ENCODE results near the gene SLX1A. TPM values are rescaled to one million over a fixed set of nuclear protein-coding genes. Genes with fewer than 3 reads are reported as not detected.

The SLX1A gene
- total and polyA plus RNA-seq, 2 experiments from 2014 or later: 29.5 to 97.5 TPM

GRCh38 chr16:30151091-30151490 lies 42.6 kb upstream of the SLX1A start:
- Mint-ChIP-seq H3K9me3 (peaks cover 17% of the 10 kb centered on the region; the same call in 2 of the 3 replicates), H3K27me3 (ENCODE audit: insufficient read depth, low read depth, poor library complexity) (peaks cover 11% of the 10 kb centered on the region), H3K4me3 (no peak overlapping the region), H3K4me1 (no peaks in the 10 kb centered on the region), H3K27ac (no peak overlapping the region), H3K36me3 (ENCODE audit: low read depth) (no peaks in the 10 kb centered on the region)
- Histone ChIP-seq H3K27me3 (ENCODE audit: insufficient read depth) (no peaks in the 10 kb centered on the region), H3F3A (replicated peaks; ENCODE audit: low read depth) (no peaks in the 10 kb centered on the region), H3K79me2 (replicated peaks; ENCODE audit: insufficient read depth) (no peaks in the 10 kb centered on the region), H4K20me1 (replicated peaks; ENCODE audit: insufficient read depth) (no peaks in the 10 kb centered on the region), H2AFZ (no peak overlapping the region), H3K4me2 (no peak overlapping the region), H3K27ac (ENCODE audit: low read depth) (no peak overlapping the region), H3K9me2 (ENCODE audit: insufficient read depth) (0 out of 2 replicates have a peak, but pooled peaks cover 5% of the 10 kb centered on the region), H3K4me3 (no peak overlapping the region), H3K4me1 (ENCODE audit: insufficient read depth) (no peaks in the 10 kb centered on the region), H3K36me3 (ENCODE audit: insufficient read depth) (no peaks in the 10 kb centered on the region)
- DNase-seq (ENCODE audit: low spot score) (no peak), ATAC-seq (no peak)
- no peak for TF ChIP-seq ZNF114 (CRISPR knock-in tag; IDR thresholded peaks at IDR 0.05)
- TF ChIP-seq, protein P1, sequence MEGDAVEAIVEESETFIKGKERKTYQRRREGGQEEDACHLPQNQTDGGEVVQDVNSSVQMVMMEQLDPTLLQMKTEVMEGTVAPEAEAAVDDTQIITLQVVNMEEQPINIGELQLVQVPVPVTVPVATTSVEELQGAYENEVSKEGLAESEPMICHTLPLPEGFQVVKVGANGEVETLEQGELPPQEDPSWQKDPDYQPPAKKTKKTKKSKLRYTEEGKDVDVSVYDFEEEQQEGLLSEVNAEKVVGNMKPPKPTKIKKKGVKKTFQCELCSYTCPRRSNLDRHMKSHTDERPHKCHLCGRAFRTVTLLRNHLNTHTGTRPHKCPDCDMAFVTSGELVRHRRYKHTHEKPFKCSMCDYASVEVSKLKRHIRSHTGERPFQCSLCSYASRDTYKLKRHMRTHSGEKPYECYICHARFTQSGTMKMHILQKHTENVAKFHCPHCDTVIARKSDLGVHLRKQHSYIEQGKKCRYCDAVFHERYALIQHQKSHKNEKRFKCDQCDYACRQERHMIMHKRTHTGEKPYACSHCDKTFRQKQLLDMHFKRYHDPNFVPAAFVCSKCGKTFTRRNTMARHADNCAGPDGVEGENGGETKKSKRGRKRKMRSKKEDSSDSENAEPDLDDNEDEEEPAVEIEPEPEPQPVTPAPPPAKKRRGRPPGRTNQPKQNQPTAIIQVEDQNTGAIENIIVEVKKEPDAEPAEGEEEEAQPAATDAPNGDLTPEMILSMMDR (conservative IDR thresholded peaks at IDR 0.05; ENCODE audit: low read depth in 2 of 2): no peak

DNA sequence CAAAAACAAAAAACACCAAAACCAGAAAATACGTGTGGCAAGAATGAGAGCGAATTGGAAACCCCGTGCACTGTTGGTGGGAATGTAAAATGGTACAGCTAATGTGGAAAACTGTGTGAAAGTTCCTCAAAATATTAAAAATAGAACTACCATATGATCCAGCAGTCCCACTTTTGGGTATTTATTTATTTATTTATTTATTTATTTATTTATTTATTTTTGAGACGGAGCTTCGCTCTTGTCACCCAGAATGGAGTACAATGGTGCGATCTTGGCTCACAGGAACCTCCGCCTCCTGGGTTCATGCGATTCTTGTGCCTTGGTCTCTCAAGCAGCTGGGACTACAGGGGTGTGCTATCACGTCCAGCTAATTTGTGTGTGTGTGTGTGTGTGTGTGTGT lies 41.2 kb upstream of the SLX1A start:
- no peaks in the 10 kb centered on the region for H3K4me1 Mint-ChIP-seq
- TF ChIP-seq ZNF331 (CRISPR knock-in tag; IDR thresholded peaks at IDR 0.05; ENCODE audit: low read depth) (no peak), CREB1 (CRISPR knock-in tag; IDR thresholded peaks at IDR 0.05; ENCODE audit: low read depth) (no peak), NANOG (IDR thresholded peaks at IDR 0.05; ENCODE audit: borderline replicate concordance) (no peak), ETS1 (IDR thresholded peaks at IDR 0.05) (no peak), EZH2phosphoT487 (IDR thresholded peaks at IDR 0.05; ENCODE audit: unreplicated experiment) (no peak), EZH2 (IDR thresholded peaks at IDR 0.05; ENCODE audit: low read depth, unreplicated experiment) (no peak), STAT1 (IDR thresholded peaks at IDR 0.05; ENCODE audit: unreplicated experiment) (no peak), JUNB (IDR thresholded peaks at IDR 0.05; ENCODE audit: unreplicated experiment) (no peak)
- TF ChIP-seq, protein P1 (conservative IDR thresholded peaks at IDR 0.05; ENCODE audit: low read depth in 2 of 2): no peak
- TF ChIP-seq, protein P2, sequence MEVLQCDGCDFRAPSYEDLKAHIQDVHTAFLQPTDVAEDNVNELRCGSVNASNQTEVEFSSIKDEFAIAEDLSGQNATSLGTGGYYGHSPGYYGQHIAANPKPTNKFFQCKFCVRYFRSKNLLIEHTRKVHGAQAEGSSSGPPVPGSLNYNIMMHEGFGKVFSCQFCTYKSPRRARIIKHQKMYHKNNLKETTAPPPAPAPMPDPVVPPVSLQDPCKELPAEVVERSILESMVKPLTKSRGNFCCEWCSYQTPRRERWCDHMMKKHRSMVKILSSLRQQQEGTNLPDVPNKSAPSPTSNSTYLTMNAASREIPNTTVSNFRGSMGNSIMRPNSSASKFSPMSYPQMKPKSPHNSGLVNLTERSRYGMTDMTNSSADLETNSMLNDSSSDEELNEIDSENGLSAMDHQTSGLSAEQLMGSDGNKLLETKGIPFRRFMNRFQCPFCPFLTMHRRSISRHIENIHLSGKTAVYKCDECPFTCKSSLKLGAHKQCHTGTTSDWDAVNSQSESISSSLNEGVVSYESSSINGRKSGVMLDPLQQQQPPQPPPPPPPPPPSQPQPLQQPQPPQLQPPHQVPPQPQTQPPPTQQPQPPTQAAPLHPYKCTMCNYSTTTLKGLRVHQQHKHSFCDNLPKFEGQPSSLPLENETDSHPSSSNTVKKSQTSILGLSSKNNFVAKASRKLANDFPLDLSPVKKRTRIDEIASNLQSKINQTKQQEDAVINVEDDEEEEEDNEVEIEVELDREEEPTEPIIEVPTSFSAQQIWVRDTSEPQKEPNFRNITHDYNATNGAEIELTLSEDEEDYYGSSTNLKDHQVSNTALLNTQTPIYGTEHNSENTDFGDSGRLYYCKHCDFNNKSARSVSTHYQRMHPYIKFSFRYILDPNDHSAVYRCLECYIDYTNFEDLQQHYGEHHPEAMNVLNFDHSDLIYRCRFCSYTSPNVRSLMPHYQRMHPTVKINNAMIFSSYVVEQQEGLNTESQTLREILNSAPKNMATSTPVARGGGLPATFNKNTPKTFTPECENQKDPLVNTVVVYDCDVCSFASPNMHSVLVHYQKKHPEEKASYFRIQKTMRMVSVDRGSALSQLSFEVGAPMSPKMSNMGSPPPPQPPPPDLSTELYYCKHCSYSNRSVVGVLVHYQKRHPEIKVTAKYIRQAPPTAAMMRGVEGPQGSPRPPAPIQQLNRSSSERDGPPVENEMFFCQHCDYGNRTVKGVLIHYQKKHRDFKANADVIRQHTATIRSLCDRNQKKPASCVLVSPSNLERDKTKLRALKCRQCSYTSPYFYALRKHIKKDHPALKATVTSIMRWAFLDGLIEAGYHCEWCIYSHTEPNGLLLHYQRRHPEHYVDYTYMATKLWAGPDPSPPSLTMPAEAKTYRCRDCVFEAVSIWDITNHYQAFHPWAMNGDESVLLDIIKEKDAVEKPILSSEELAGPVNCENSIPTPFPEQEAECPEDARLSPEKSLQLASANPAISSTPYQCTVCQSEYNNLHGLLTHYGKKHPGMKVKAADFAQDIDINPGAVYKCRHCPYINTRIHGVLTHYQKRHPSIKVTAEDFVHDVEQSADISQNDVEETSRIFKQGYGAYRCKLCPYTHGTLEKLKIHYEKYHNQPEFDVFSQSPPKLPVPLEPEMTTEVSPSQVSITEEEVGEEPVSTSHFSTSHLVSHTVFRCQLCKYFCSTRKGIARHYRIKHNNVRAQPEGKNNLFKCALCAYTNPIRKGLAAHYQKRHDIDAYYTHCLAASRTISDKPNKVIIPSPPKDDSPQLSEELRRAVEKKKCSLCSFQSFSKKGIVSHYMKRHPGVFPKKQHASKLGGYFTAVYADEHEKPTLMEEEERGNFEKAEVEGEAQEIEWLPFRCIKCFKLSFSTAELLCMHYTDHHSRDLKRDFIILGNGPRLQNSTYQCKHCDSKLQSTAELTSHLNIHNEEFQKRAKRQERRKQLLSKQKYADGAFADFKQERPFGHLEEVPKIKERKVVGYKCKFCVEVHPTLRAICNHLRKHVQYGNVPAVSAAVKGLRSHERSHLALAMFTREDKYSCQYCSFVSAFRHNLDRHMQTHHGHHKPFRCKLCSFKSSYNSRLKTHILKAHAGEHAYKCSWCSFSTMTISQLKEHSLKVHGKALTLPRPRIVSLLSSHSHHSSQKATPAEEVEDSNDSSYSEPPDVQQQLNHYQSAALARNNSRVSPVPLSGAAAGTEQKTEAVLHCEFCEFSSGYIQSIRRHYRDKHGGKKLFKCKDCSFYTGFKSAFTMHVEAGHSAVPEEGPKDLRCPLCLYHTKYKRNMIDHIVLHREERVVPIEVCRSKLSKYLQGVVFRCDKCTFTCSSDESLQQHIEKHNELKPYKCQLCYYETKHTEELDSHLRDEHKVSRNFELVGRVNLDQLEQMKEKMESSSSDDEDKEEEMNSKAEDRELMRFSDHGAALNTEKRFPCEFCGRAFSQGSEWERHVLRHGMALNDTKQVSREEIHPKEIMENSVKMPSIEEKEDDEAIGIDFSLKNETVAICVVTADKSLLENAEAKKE (CRISPR knock-in tag; IDR thresholded peaks at IDR 0.05): no peak

More for the DNA sequence above, 41.2 kb upstream of the SLX1A start:
- Histone ChIP-seq H3K4me2 (no peak overlapping the region), H3K27ac (ENCODE audit: low read depth) (no peak overlapping the region), H4K20me1 (replicated peaks; ENCODE audit: insufficient read depth) (no peaks in the 10 kb centered on the region), H3K9me2 (ENCODE audit: insufficient read depth) (0 out of 2 replicates have a peak, but pooled peaks cover 10% of the 10 kb centered on the region), H3K79me2 (replicated peaks; ENCODE audit: insufficient read depth) (no peaks in the 10 kb centered on the region), H3K27me3 (ENCODE audit: insufficient read depth) (no peaks in the 10 kb centered on the region), H2AFZ (no peak overlapping the region), H3K36me3 (ENCODE audit: insufficient read depth) (no peaks in the 10 kb centered on the region), H3K4me1 (ENCODE audit: insufficient read depth) (no peaks in the 10 kb centered on the region), H3K4me3 (no peak overlapping the region), H3F3A (replicated peaks; ENCODE audit: low read depth) (no peaks in the 10 kb centered on the region)
- no peak for DNase-seq (ENCODE audit: low spot score)
- H3K27ac Mint-ChIP-seq: no peak overlapping the region
- peaks cover 17% of the 10 kb centered on the region; the same call in 2 of the 3 replicates for H3K9me3 Mint-ChIP-seq
- no peaks in the 10 kb centered on the region for H3K36me3 Mint-ChIP-seq (ENCODE audit: low read depth)
- ATAC-seq: no peak
- H3K27me3 Mint-ChIP-seq (ENCODE audit: insufficient read depth, low read depth, poor library complexity): peaks cover 11% of the 10 kb centered on the region
- H3K4me3 Mint-ChIP-seq: no peak overlapping the region
